Endothelial cell of umbilical vein (primary cell): Measurements from ENCODE around the gene INPP5E. TPM values are rescaled to one million over a fixed set of nuclear protein-coding genes. Genes with fewer than 3 reads are reported as not detected.

Source experiments
- BruUV-seq: library from RNA; stranded (reverse); fragments of 400-500 nt; replicated peaks from 2 replicates; lab custom pipeline; 2021; lab: Mats Ljungman, UMichigan
- CTCF ChIA-PET: fragments of 300-600, 350-600 bp; sonication (Branson Sonifier 250); formaldehyde crosslinking; loops from one replicate; lab custom pipeline; 2021; ENCODE audit warnings: antibody characterized with exemption, inconsistent platforms; lab: Charles Lee
- POLR2A ChIA-PET: fragments of 300-600, 350-600 bp; sonication (Branson Sonifier 250); formaldehyde crosslinking; loops from one replicate; lab custom pipeline; 2021; ENCODE audit warnings: antibody characterized with exemption, inconsistent platforms; lab: Charles Lee
- DNase-seq: peaks from one replicate; pipeline ENCODE4 v3.0.0-alpha.2; 2011; ENCODE audit warnings: low read depth, low spot score
- FAIRE-seq: peaks from 2 replicates; lab custom pipeline; 2011; peaks lifted over from hg19 to GRCh38; lab: Jason Lieb, UNC
- H2AFZ ChIP-seq: 2 replicates; pipeline ENCODE4 v1.6.0; 2012; ENCODE audit warnings: low read depth, low read length, control low read depth, inconsistent platforms
- H3K27ac ChIP-seq: 2 replicates; pipeline ENCODE4 v1.5.1; 2011; ENCODE audit warnings: low read depth, mild to moderate bottlenecking, control low read depth, low read length, moderate library complexity; ENCODE audit not compliant: insufficient read depth
- H3K27me3 ChIP-seq, 2 experiments: 2 replicates each; pipeline versions ENCODE4 v1.6.0 to v1.6.1; 2011; ENCODE audit warnings: low read length in 2 of 2, mixed read lengths in 1 of 2; ENCODE audit not compliant: control insufficient read depth in 2 of 2, insufficient read depth in 2 of 2
- H3K36me3 ChIP-seq, 2 experiments: 2 replicates in 1 of 2; 3 replicates in 1 of 2; pipeline ENCODE4 v1.5.1; 2011; ENCODE audit warnings: low read length in 2 of 2, mild to moderate bottlenecking in 1 of 2, moderate library complexity in 1 of 2; ENCODE audit not compliant: control insufficient read depth in 2 of 2, insufficient read depth in 2 of 2; ENCODE audit errors: extremely low read depth in 1 of 2
- H3K4me1 ChIP-seq: 3 replicates; pipeline ENCODE4 v1.5.1; 2011; ENCODE audit warnings: mild to moderate bottlenecking, low read length; ENCODE audit not compliant: control insufficient read depth, insufficient read depth; ENCODE audit errors: extremely low read depth
- H3K4me2 ChIP-seq: 2 replicates; pipeline ENCODE4 v1.6.1; 2011; ENCODE audit warnings: low read length, control low read depth, mixed read lengths; ENCODE audit not compliant: insufficient read depth
- H3K4me3 ChIP-seq, 3 experiments: fragments of 200-600 bp in 1 of 3; sonication (generic), shearing (Covaris generic) in 1 of 3; replicated peaks in 1 of 3; 2 replicates each; pipeline ENCODE4 v1.5.1; 2011 to 2016; ENCODE audit warnings: control low read depth in 3 of 3, low read length in 3 of 3, mild to moderate bottlenecking in 2 of 3, inconsistent platforms in 1 of 3, low read depth in 1 of 3, moderate library complexity in 1 of 3; ENCODE audit not compliant: insufficient read depth in 1 of 3
- H3K79me2 ChIP-seq: 2 replicates; pipeline ENCODE4 v1.6.0; 2012; ENCODE audit warnings: low read length, inconsistent platforms; ENCODE audit not compliant: control insufficient read depth, insufficient read depth
- H3K9ac ChIP-seq: replicated peaks from 2 replicates; pipeline ENCODE3; 2011; ENCODE audit warnings: low read length, control low read depth; ENCODE audit not compliant: insufficient read depth; ENCODE audit errors: extremely low read depth
- H3K9me1 ChIP-seq: replicated peaks from 3 replicates; pipeline ENCODE4 v1.6.0; 2011; ENCODE audit warnings: mild to moderate bottlenecking, low read length; ENCODE audit not compliant: control insufficient read depth, insufficient read depth; ENCODE audit errors: extremely low read depth
- H3K9me3 ChIP-seq: replicated peaks from 2 replicates; pipeline ENCODE4 v1.5.1; 2012; ENCODE audit warnings: low read length, inconsistent platforms; ENCODE audit not compliant: control insufficient read depth, insufficient read depth
- H4K20me1 ChIP-seq: replicated peaks from 2 replicates; pipeline ENCODE3; 2011; ENCODE audit warnings: mild to moderate bottlenecking, low read length; ENCODE audit not compliant: control insufficient read depth, insufficient read depth; ENCODE audit errors: extremely low read depth
- CTCF ChIP-seq, 2 donors: IDR thresholded peaks; 1 replicate in 1 of 2; 2 replicates in 1 of 2; pipeline ENCODE4 v1.5.1; 2011; ENCODE audit warnings: low read length in 2 of 2, mild to moderate bottlenecking in 2 of 2, moderate library complexity in 2 of 2, control low read depth in 1 of 2, inconsistent platforms in 1 of 2, low read depth in 1 of 2; ENCODE audit not compliant: insufficient read depth in 1 of 2; ENCODE audit errors: extremely low read depth in 1 of 2
- EZH2 ChIP-seq: IDR thresholded peaks from 2 replicates; pipeline ENCODE4 v1.6.1; 2012; ENCODE audit warnings: borderline replicate concordance, low read depth, mild to moderate bottlenecking, moderate library complexity, low read length, inconsistent platforms; ENCODE audit not compliant: severe bottlenecking
- FOS ChIP-seq: IDR thresholded peaks from 2 replicates; pipeline ENCODE4 v1.6.1; 2011; ENCODE audit warnings: mild to moderate bottlenecking, low read length, moderate library complexity, borderline replicate concordance; ENCODE audit not compliant: insufficient read depth
- GATA2 ChIP-seq: IDR thresholded peaks from 2 replicates; pipeline ENCODE4 v1.7.0; 2011; ENCODE audit warnings: low read depth, mild to moderate bottlenecking, moderate library complexity, mixed read lengths, low read length; ENCODE audit not compliant: insufficient read length, insufficient read depth
- JUN ChIP-seq: IDR thresholded peaks from 2 replicates; pipeline ENCODE4 v1.6.1; 2011; ENCODE audit warnings: borderline replicate concordance, low read depth; ENCODE audit not compliant: insufficient read length, insufficient read depth
- MAX ChIP-seq: IDR thresholded peaks from 2 replicates; pipeline ENCODE4 v1.6.1; 2011; ENCODE audit not compliant: insufficient read depth, insufficient read length
- POLR2A ChIP-seq: IDR thresholded peaks from 2 replicates; pipeline ENCODE4 v1.6.1; 2012; ENCODE audit warnings: low read depth, mild to moderate bottlenecking, control low read depth, low read length
- POLR2AphosphoS5 ChIP-seq: IDR thresholded peaks from 2 replicates; pipeline ENCODE4 v1.6.1; 2012; ENCODE audit warnings: low read depth, mild to moderate bottlenecking, control low read depth, low read length, moderate library complexity; ENCODE audit not compliant: insufficient read depth
- dilution Hi-C: fragments of 300-500 bp; cut with MboI; formaldehyde crosslinking; loops from one replicate; pipeline ENCODE4 v1.15.0; 2019; ENCODE audit warnings: low sequenced_read_pairs; ENCODE audit not compliant: extremely low pct_ligation_motif_present
- intact Hi-C: fragments of 100-400 bp; cut with micrococcal nuclease; formaldehyde crosslinking; loops from one replicate; pipeline ENCODE4 v1.10.0; 2022
- polyA plus RNA-seq, 4 experiments: library from polyadenylated mRNA; depleted of rRNA in 3 of 4; stranded (reverse) in 3 of 4; unstranded in 1 of 4; fragments of >200 nt; gene quantifications; 2 replicates each; pipeline versions ENCODE4 v1.2.1 to v1.2.3, GENCODE V29; 2011 to 2012; ENCODE audit warnings: missing spikeins in 1 of 4
- total RNA-seq: library from RNA; stranded (reverse); gene quantifications from 2 replicates; pipeline ENCODE4 v1.2.3, GENCODE V29; 2021

The INPP5E gene
- total and polyA plus RNA-seq, 2 donors (not counting 3 experiments of a cell fraction or from before 2014, with no cell fraction given), result 15.0 to 24.5 TPM

GRCh38 chr9:136432591-136432990 lies 7.1 kb downstream of the INPP5E start:
- peaks cover 29% of the 10 kb centered on the region for H3K79me2 ChIP-seq
- dilution Hi-C loops, result no loop called here

More at GRCh38 chr9:136432591-136432990, 7.1 kb downstream of the INPP5E start:
- H3K27ac ChIP-seq, result no peak overlapping the region
- peaks cover 2 to 17% of the 10 kb centered on the region in 2 experiments for H3K36me3 ChIP-seq
- ChIA-PET POLR2A (no interaction called here), CTCF (no interaction called here)
- no peak overlapping the region for H2AFZ ChIP-seq
- intact Hi-C loops, result no loop called here
- no peaks in the 10 kb centered on the region for H4K20me1 ChIP-seq
- no peak overlapping the region for H3K4me3 ChIP-seq
- BruUV-seq, result no TSS peak
- no peak overlapping the region for H3K9ac ChIP-seq
- no peaks in the 10 kb centered on the region for H3K9me1 ChIP-seq
- DNase-seq (no peak), FAIRE-seq (no peak)
- H3K4me2 ChIP-seq, result no peak overlapping the region
- TF ChIP-seq MAX, result no peak
- no peak for TF ChIP-seq EZH2
- TF ChIP-seq POLR2A, result no peak
- no peak for TF ChIP-seq FOS
- TF ChIP-seq GATA2, result no peak
- TF ChIP-seq POLR2AphosphoS5, result no peak
- no peak for TF ChIP-seq JUN
- no peak for TF ChIP-seq CTCF (IDR thresholded peaks at IDR 0.05; ENCODE audit: extremely low read depth in 1 of 2, insufficient read depth in 1 of 2, low read depth in 1 of 2, low read length in 2 of 2)
- peaks cover 6% of the 10 kb centered on the region for H3K4me1 ChIP-seq
- H3K9me3 ChIP-seq, result no peaks in the 10 kb centered on the region
- no peaks in the 10 kb centered on the region for H3K27me3 ChIP-seq
